Neural crest cell (in vitro differentiated cells): Measurements from ENCODE around the gene DOK6. TPM values are rescaled to one million over a fixed set of nuclear protein-coding genes. Genes with fewer than 3 reads are reported as not detected.
"Not testable (repeated sequence)": the region's sequence is repeated elsewhere in the genome, so short reads cannot be mapped to it uniquely, and the experiment has no call there.

Source experiments
- DNase-seq: peaks from one replicate; pipeline ENCODE4 v3.0.0; 2021; ENCODE audit warnings: low read depth, mixed read lengths, low spot score
- H3K27ac Mint-ChIP-seq: one replicate; pipeline ENCODE4 v1.8.0; 2021; ENCODE audit warnings: mild to moderate bottlenecking, mixed read lengths; ENCODE audit not compliant: unreplicated experiment
- H3K27me3 Mint-ChIP-seq: 2 replicates; pipeline ENCODE4 v1.8.0; 2021; ENCODE audit warnings: low read depth, mild to moderate bottlenecking, mixed read lengths
- H3K36me3 Mint-ChIP-seq: 2 replicates; pipeline ENCODE4 v1.8.0; 2021; ENCODE audit warnings: low read depth, mild to moderate bottlenecking, mixed read lengths
- H3K4me1 Mint-ChIP-seq: 2 replicates; pipeline ENCODE4 v1.8.0; 2021; ENCODE audit warnings: mixed read lengths
- H3K4me3 Mint-ChIP-seq: one replicate; pipeline ENCODE4 v1.8.0; 2021; ENCODE audit warnings: mild to moderate bottlenecking, mixed read lengths
- H3K9me3 Mint-ChIP-seq: 2 replicates; pipeline ENCODE4 v1.8.0; 2021; ENCODE audit warnings: mixed read lengths
- CTCF ChIP-seq: fragments of 200-600 bp; sonication (generic); conservative IDR thresholded peaks from 2 replicates; pipeline ENCODE4 v1.5.0; 2021; ENCODE audit warnings: antibody characterized with exemption, mild to moderate bottlenecking
- total RNA-seq: library from RNA; stranded (reverse); gene quantifications from 2 replicates; pipeline ENCODE4 v1.2.1, GENCODE V29; 2021

DOK6 gene
- total RNA-seq, 1 donor from 2014 or later = 3.6 TPM

- Mint-ChIP-seq H3K9me3 (no peaks in the 10 kb centered on the region), H3K27ac (no peak overlapping the region), H3K36me3 (no peaks in the 10 kb centered on the region), H3K4me3 (no peak overlapping the region), H3K4me1 (peaks cover 6% of the 10 kb centered on the region), H3K27me3 (no peaks in the 10 kb centered on the region)
- no peak for TF ChIP-seq CTCF
- DNase-seq = no peak
These were observed 255.1 kb downstream of the DOK6 start for GRCh38 chr18:69655816-69656215.

GRCh38 chr18:69658103-69658502 lies 257.4 kb downstream of the DOK6 start:
- Mint-ChIP-seq H3K4me1 (peaks cover 6% of the 10 kb centered on the region), H3K9me3 (no peaks in the 10 kb centered on the region), H3K27ac (no peak overlapping the region), H3K4me3 (no peak overlapping the region), H3K36me3 (no peaks in the 10 kb centered on the region), H3K27me3 (no peaks in the 10 kb centered on the region)
- DNase-seq = no peak
- no peak for TF ChIP-seq CTCF

GRCh38 chr18:69658685-69659084 lies 258.0 kb downstream of the DOK6 start:
- Mint-ChIP-seq H3K4me1 (peaks cover 6% of the 10 kb centered on the region), H3K36me3 (no peaks in the 10 kb centered on the region), H3K27ac (no peak overlapping the region), H3K4me3 (no peak overlapping the region), H3K9me3 (no peaks in the 10 kb centered on the region), H3K27me3 (no peaks in the 10 kb centered on the region)
- DNase-seq = no peak
- no peak for TF ChIP-seq CTCF

GRCh38 chr18:69659142-69659651 lies 258.5 kb downstream of the DOK6 start:
- no peak overlapping the region for H3K4me3 Mint-ChIP-seq

GRCh38 chr18:69662090-69662489 lies 261.4 kb downstream of the DOK6 start:
- H3K4me3 Mint-ChIP-seq, H3K4me1 Mint-ChIP-seq, H3K9me3 Mint-ChIP-seq, DNase-seq, H3K36me3 Mint-ChIP-seq, H3K27me3 Mint-ChIP-seq, H3K27ac Mint-ChIP-seq: not testable (repeated sequence)

More at GRCh38 chr18:69659142-69659651, 258.5 kb downstream of the DOK6 start:
- Mint-ChIP-seq H3K4me1 (peaks cover 6% of the 10 kb centered on the region), H3K27ac (no peak overlapping the region), H3K36me3 (no peaks in the 10 kb centered on the region), H3K27me3 (no peaks in the 10 kb centered on the region), H3K9me3 (no peaks in the 10 kb centered on the region)
- TF ChIP-seq CTCF = no peak
- no peak for DNase-seq

GRCh38 chr18:69664399-69664798 lies 263.7 kb downstream of the DOK6 start:
- no peak for DNase-seq
- no peak overlapping the region for H3K27ac Mint-ChIP-seq
- TF ChIP-seq CTCF = no peak
- H3K9me3 Mint-ChIP-seq = no peaks in the 10 kb centered on the region
- no peaks in the 10 kb centered on the region for H3K4me1 Mint-ChIP-seq
- H3K4me3 Mint-ChIP-seq = no peak overlapping the region
- no peaks in the 10 kb centered on the region for H3K36me3 Mint-ChIP-seq
- H3K27me3 Mint-ChIP-seq = no peaks in the 10 kb centered on the region
